Fibroblast of peridontal ligament (primary cell): ENCODE results near the gene ZDHHC19.
"Not testable (repeated sequence)": the region's sequence is repeated elsewhere in the genome, so short reads cannot be mapped to it uniquely, and the experiment has no call there.

ENCODE experiments used
- DNase-seq: peaks from one replicate; pipeline ENCODE4 v3.0.0-alpha.2; 2010; ENCODE audit errors: extremely low read depth

Gene ZDHHC19

GRCh38 chr3:196225763-196226364, 14.7 kb upstream of the ZDHHC19 start:
- DNase-seq = no peak

- no peak for DNase-seq
These were observed 13.9 kb upstream of the ZDHHC19 start for GRCh38 chr3:196225086-196225485.

DNA sequence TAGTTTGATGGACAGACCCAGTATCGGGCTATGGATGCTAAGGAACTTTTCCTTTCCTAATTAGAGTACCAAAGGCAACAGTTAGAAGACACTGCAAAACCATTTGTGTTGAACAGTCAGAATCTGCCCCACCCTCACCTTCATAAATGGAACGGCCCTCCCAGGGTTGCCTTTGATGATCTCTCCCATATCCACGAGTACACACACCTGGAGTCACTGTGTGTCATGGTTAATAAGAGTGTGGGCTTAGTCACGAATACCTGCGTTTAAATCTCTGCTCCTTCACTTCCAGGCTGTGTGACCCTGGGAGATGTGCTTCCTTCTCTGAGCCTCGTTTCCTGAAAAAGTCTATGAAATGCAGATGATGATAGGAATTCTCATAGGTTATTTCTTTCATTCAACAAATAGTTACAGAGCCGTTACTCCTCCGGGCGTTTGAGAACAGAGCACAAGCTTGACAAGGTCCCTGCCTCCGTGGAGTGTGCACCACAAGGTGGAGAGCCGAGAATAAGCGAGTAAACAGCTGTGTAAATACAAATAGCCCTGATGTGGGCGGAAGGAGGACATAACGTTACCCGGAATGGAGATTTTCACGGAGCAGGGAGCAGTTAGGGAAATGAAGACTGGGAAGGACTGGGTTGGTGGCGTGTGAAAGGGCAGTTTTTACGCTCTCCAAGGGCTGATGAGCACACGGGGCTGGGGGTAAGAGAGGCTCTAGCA, 11.8 kb upstream of the ZDHHC19 start:
- DNase-seq = no peak

GRCh38 chr3:196220991-196221390, 9.8 kb upstream of the ZDHHC19 start:
- DNase-seq = no peak

GRCh38 chr3:196220587-196220986, 9.4 kb upstream of the ZDHHC19 start:
- no peak for DNase-seq

DNA sequence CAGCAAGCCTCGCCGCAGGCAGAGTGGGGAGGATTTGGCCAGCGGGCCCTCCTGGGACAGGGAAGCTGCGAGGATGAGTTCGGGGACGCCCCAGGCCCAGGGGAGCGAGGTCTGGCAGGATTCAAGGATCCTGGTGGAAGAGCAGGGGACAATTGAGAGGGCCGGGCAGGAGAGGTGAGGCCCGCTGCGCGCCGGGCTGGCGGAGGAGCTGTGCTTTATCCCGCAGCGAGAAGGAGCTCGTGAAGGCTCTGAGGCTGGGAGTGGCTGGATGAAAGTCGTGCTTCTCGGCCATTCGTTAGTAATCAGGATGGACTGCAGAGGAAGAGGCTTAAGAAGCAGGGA, 8.7 kb upstream of the ZDHHC19 start:
- no peak for DNase-seq

- peak; percentile 86 for DNase-seq
These were observed 8.2 kb upstream of the ZDHHC19 start for GRCh38 chr3:196219194-196219969.

- no peak for DNase-seq
These were observed 7.0 kb upstream of the ZDHHC19 start for GRCh38 chr3:196218155-196218712.

- DNase-seq = no peak
These were observed 6.3 kb upstream of the ZDHHC19 start for GRCh38 chr3:196217307-196218154.

GRCh38 chr3:196216681-196217211, 5.5 kb upstream of the ZDHHC19 start:
- no peak for DNase-seq

- DNase-seq = no peak
These were observed 4.9 kb upstream of the ZDHHC19 start, which contains the start of gene SLC51A for GRCh38 chr3:196216089-196216564. SLC51A (plus strand) TSS chr3:196216534; CDS start chr3:196216713, 179 bp downstream.

GRCh38 chr3:196215493-196216020, 4.4 kb upstream of the ZDHHC19 start:
- no peak for DNase-seq

GRCh38 chr3:196214783-196215441, 3.7 kb upstream of the ZDHHC19 start:
- DNase-seq = no peak

DNA sequence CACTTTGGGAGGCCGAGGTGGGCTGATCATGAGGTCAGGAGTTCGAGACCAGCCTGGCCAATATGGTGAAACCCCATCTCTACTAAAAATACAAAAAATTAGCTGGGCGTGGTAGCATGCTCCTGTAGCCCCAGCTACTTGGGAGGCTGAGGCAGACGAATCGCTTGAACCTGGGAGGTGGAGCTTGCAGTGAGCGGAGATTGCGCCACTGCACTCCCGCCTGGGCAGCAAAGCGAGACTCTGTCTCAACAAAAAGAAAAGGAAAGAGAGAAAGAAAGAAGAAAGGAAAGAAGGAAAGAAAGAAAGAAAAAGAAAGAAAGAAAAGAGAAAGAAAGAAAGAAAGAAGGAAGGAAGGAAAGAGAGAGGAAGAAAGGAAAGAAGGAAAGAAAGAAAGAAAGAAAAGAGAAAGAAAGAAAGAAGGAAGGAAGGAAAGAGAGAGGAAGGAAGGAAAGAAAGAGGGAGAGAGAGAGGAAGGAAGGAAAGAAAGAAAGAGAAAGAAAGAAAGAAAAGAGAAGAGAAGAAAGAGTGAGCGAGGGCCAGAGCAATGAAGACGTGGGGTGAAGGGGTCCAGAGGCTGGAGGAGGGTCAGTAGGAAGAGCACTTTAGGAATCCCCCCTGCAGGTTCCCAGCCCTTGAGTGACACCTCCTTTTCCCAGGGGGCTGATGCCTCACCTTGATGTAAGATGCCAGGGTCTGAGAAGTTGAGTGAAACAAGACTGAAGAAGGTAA, 1.1 kb downstream of the ZDHHC19 start:
- DNase-seq = not testable (repeated sequence)

- DNase-seq = no peak
These were observed 2.1 kb downstream of the ZDHHC19 start for GRCh38 chr3:196208942-196209695.

DNA sequence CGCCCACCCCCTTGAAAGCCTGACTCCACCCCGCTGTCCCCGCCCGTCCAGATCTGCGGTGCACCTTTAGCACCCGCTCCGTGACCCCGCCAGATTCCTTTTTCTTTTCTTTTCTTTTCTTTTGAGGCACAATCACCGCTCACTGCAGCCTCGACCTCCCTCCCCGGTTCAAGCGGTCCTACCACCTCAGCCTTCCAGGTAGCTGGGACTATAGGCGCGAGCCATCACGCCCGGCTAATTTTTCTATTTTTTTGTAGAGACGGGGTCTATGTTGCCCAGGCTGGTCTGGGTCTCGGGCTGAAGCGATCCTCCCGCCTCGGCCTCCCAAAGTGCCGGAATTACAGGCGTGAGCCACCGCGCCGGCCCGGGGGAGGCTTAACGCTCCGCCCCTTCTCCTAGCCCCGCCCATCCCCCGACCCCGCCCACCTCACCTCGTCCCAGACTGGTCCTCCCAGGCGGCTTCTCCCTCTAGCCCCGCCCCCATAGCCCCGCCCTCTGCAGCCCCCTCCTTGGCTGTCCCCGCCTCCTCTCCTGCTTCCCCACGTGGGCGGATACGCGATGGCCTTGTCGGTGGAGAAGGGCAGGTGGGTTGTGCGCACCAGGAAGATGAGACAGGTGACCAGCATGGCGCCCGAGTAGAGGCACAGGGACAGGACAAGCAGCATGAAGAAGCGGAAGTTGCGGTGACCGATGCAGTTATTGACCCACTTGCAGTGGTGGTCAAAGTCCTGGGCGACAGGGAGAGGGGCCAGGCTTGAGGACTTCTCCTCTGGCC, 3.2 kb downstream of the ZDHHC19 start:
- DNase-seq = no peak

- DNase-seq = no peak
These were observed 3.9 kb downstream of the ZDHHC19 start for GRCh38 chr3:196207159-196207832.
